H9 (cell line): ENCODE data around the gene METTL26. TPM values are rescaled to one million over a fixed set of nuclear protein-coding genes. Genes with fewer than 3 reads are reported as not detected.

ENCODE experiments used
- DNase-seq: peaks from one replicate; pipeline ENCODE4 v3.0.0-alpha.2; 2017
- H2AFZ ChIP-seq: one replicate; pipeline ENCODE4 v1.6.1; 2013; ENCODE audit warnings: mild to moderate bottlenecking, low read length, control low read depth, moderate library complexity
- H2AK5ac ChIP-seq: 2 replicates; pipeline ENCODE4 v1.6.1; 2013; ENCODE audit warnings: low read length, control low read depth, mixed read lengths; ENCODE audit not compliant: insufficient read length
- H2BK120ac ChIP-seq: one replicate; pipeline ENCODE4 v1.6.1; 2013; ENCODE audit warnings: low read depth, mild to moderate bottlenecking, low read length, control low read depth, inconsistent platforms; ENCODE audit not compliant: poor library complexity, severe bottlenecking
- H2BK12ac ChIP-seq: 2 replicates; pipeline ENCODE4 v1.6.1; 2013; ENCODE audit warnings: low read length, control low read depth, mixed read lengths, low read depth; ENCODE audit not compliant: insufficient read length
- H2BK15ac ChIP-seq: 2 replicates; pipeline ENCODE4 v1.6.1; 2013; ENCODE audit warnings: low read depth, low read length, control low read depth
- H2BK20ac ChIP-seq: one replicate; pipeline ENCODE4 v1.6.1; 2013; ENCODE audit warnings: low read depth, mild to moderate bottlenecking, low read length, control low read depth, inconsistent platforms; ENCODE audit not compliant: poor library complexity, severe bottlenecking
- H2BK5ac ChIP-seq: 2 replicates; pipeline ENCODE4 v1.6.1; 2013; ENCODE audit warnings: low read length, control low read depth, mixed read lengths; ENCODE audit not compliant: insufficient read length
- H3K14ac ChIP-seq: 2 replicates; pipeline ENCODE4 v1.6.1; 2013; ENCODE audit warnings: low read length, control low read depth; ENCODE audit not compliant: insufficient read depth
- H3K18ac ChIP-seq: 2 replicates; pipeline ENCODE4 v1.6.1; 2013; ENCODE audit warnings: low read depth, mild to moderate bottlenecking, mixed read lengths, low read length, control low read depth; ENCODE audit not compliant: insufficient read length
- H3K23ac ChIP-seq: 2 replicates; pipeline ENCODE4 v1.6.1; 2013; ENCODE audit warnings: low read length, control low read depth, mixed read lengths, low read depth; ENCODE audit not compliant: insufficient read length
- H3K23me2 ChIP-seq: 2 replicates; pipeline ENCODE4 v1.6.1; 2013; ENCODE audit warnings: low read depth, mild to moderate bottlenecking, mixed read lengths, low read length, control low read depth; ENCODE audit not compliant: insufficient read length, poor library complexity, severe bottlenecking
- H3K27ac ChIP-seq: 2 replicates; pipeline ENCODE4 v1.5.1; 2013; ENCODE audit warnings: low read length, control low read depth, mixed read lengths, low read depth; ENCODE audit not compliant: insufficient read length
- H3K27me3 ChIP-seq: 2 replicates; pipeline ENCODE4 v1.6.1; 2013; ENCODE audit warnings: low read length, control low read depth, inconsistent platforms; ENCODE audit not compliant: insufficient read depth
- H3K4ac ChIP-seq: 2 replicates; pipeline ENCODE4 v1.6.1; 2013; ENCODE audit warnings: low read depth, mild to moderate bottlenecking, control low read depth, inconsistent platforms, low read length, moderate library complexity
- H3K4me1 ChIP-seq: 2 replicates; pipeline ENCODE4 v1.6.1; 2013; ENCODE audit warnings: low read length, control low read depth, inconsistent platforms; ENCODE audit not compliant: insufficient read depth
- H3K4me2 ChIP-seq: 2 replicates; pipeline ENCODE4 v1.6.1; 2013; ENCODE audit warnings: low read length, control low read depth, mixed read lengths; ENCODE audit not compliant: insufficient read length, insufficient read depth
- H3K56ac ChIP-seq: 2 replicates; pipeline ENCODE4 v1.6.1; 2013; ENCODE audit warnings: low read depth, mild to moderate bottlenecking, mixed read lengths, low read length, control low read depth; ENCODE audit not compliant: insufficient read length
- H3K79me1 ChIP-seq: 2 replicates; pipeline ENCODE4 v1.6.1; 2013; ENCODE audit warnings: low read depth, mild to moderate bottlenecking, moderate library complexity, low read length, control low read depth, inconsistent platforms; ENCODE audit not compliant: insufficient read depth, poor library complexity, severe bottlenecking
- H3K79me2 ChIP-seq: 2 replicates; pipeline ENCODE4 v1.6.1; 2013; ENCODE audit warnings: low read length, control low read depth, inconsistent platforms; ENCODE audit not compliant: insufficient read depth
- H3K9ac ChIP-seq: 2 replicates; pipeline ENCODE4 v1.6.1; 2013; ENCODE audit warnings: low read length, control low read depth, mixed read lengths; ENCODE audit not compliant: insufficient read length; ENCODE audit errors: extremely low read depth
- H3K9me3 ChIP-seq: one replicate; pipeline ENCODE4 v1.6.1; 2013; ENCODE audit warnings: low read depth, low read length, inconsistent platforms; ENCODE audit not compliant: control insufficient read depth
- H3T11ph ChIP-seq: one replicate; pipeline ENCODE4 v1.6.1; 2013; ENCODE audit warnings: mild to moderate bottlenecking, low read length, control low read depth, inconsistent platforms
- H4K20me1 ChIP-seq: one replicate; pipeline ENCODE4 v1.6.1; 2013; ENCODE audit not compliant: control insufficient read depth, insufficient read length, insufficient read depth
- H4K5ac ChIP-seq: 2 replicates; pipeline ENCODE4 v1.6.1; 2013; ENCODE audit warnings: low read depth, mild to moderate bottlenecking, mixed read lengths, low read length, control low read depth; ENCODE audit not compliant: insufficient read length
- H4K8ac ChIP-seq: replicated peaks from 2 replicates; pipeline ENCODE4 v1.6.1; 2013; ENCODE audit warnings: low read length, control low read depth, mixed read lengths, low read depth; ENCODE audit not compliant: insufficient read length
- H4K91ac ChIP-seq: 2 replicates; pipeline ENCODE4 v1.6.1; 2013; ENCODE audit warnings: low read depth, mild to moderate bottlenecking, moderate library complexity, mixed read lengths, low read length, control low read depth; ENCODE audit not compliant: insufficient read length
- H3K27ac Mint-ChIP-seq, 3 experiments: 2 replicates in 2 of 3; 3 replicates in 1 of 3; pipeline ENCODE4 v1.8.0; 2020 to 2021; ENCODE audit warnings: mixed read lengths in 3 of 3, mild to moderate bottlenecking in 1 of 3, moderate library complexity in 1 of 3
- H3K27me3 Mint-ChIP-seq: 2 replicates; pipeline ENCODE4 v1.8.0; 2021; ENCODE audit warnings: low read depth, mild to moderate bottlenecking, moderate library complexity, mixed read lengths
- H3K36me3 Mint-ChIP-seq, 3 experiments: 2 replicates in 2 of 3; 3 replicates in 1 of 3; pipeline ENCODE4 v1.8.0; 2020 to 2021; ENCODE audit warnings: low read depth in 3 of 3, mixed read lengths in 3 of 3; ENCODE audit not compliant: insufficient read depth in 1 of 3
- H3K4me1 Mint-ChIP-seq, 2 experiments: 2 replicates each; pipeline ENCODE4 v1.8.0; 2020; ENCODE audit warnings: mixed read lengths in 2 of 2
- H3K4me3 Mint-ChIP-seq, 2 experiments: 2 replicates in 1 of 2; 3 replicates in 1 of 2; pipeline ENCODE4 v1.8.0; 2020 to 2021; ENCODE audit warnings: mild to moderate bottlenecking in 2 of 2, mixed read lengths in 2 of 2, moderate library complexity in 1 of 2
- H3K9me3 Mint-ChIP-seq, 2 experiments: 2 replicates in 1 of 2; 3 replicates in 1 of 2; pipeline ENCODE4 v1.8.0; 2020; ENCODE audit warnings: mild to moderate bottlenecking in 2 of 2, mixed read lengths in 2 of 2, moderate library complexity in 1 of 2
- WGBS: extraction: QIAGEN DNeasy Blood & Tissue Kit; methylation state at CpG from one replicate; pipeline ENCODE4 v1.1.7; 2013; ENCODE audit warnings: missing lambda C conversion rate, low lambda C conversion rate, mixed read lengths; ENCODE audit not compliant: insufficient read length; ENCODE audit errors: extremely low coverage; 5-methylcytosine and 5-hydroxymethylcytosine counted together
- total RNA-seq: library from RNA; stranded (reverse); gene quantifications from 2 replicates; pipeline ENCODE4 v1.2.1, GENCODE V29; 2021
- TF ChIP-seq, protein P1 (sequence below): fragments of 200-600 bp; sonication (generic); conservative IDR thresholded peaks from 3 replicates; pipeline ENCODE4 v1.8.0; 2021; ENCODE audit warnings: antibody characterized with exemption, mild to moderate bottlenecking

Gene METTL26
- total RNA-seq, 1 experiment from 2014 or later, result 108 TPM

DNA sequence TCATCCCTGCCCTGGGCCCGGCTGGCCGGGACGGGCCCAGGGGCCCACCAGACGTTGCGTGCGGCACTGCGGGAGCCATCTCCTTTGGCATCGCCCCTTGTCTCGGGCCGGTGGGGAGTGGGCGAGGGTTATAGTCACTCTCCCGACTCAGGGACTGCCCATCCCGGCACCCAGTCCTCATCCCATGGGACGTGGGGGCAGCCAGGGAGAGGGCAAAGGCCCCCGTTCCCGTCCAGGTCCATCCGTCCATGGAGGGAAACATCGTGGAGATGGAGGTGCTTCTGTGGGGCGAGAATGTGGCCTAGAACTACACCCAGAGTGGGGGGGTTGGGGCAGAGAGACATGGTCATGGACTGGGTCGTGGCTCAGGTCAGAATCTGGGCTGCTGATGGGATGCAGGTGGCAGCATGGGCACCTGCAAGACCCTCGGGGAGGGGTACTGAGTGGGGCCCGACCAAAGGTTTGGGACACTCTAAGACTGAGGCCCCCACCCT lies 10.6 kb upstream of the METTL26 start:
- Mint-ChIP-seq H3K36me3 (peaks cover 2 to 15% (median 4%) of the 10 kb centered on the region in 3 experiments; a peak in 4 of 7 replicates), H3K27ac (no peak overlapping the region; a peak in 1 of 7 replicates), H3K4me1 (peaks cover 2 to 15% of the 10 kb centered on the region in 2 experiments), H3K27me3 (no peaks in the 10 kb centered on the region; the same call in 1 of the 2 replicates), H3K4me3 (peak overlapping the region in 1 of 2 experiments; percentile 29; a peak in 1 of 5 replicates), H3K9me3 (no peaks in the 10 kb centered on the region)
- Histone ChIP-seq H3T11ph (no peak overlapping the region), H3K9ac (no peak overlapping the region), H3K18ac (no peak overlapping the region), H4K8ac (no peak overlapping the region), H2BK5ac (no peak overlapping the region), H3K4me2 (no peak overlapping the region), H2BK12ac (no peak overlapping the region), H2BK15ac (no peak overlapping the region), H3K23me2 (peaks cover 14% of the 10 kb centered on the region), H4K5ac (no peak overlapping the region), H2BK20ac (no peak overlapping the region), H3K27ac (no peak overlapping the region), H3K9me3 (no peaks in the 10 kb centered on the region), H3K14ac (no peak overlapping the region), H3K27me3 (no peaks in the 10 kb centered on the region), H2AFZ (no peak overlapping the region), H3K23ac (no peak overlapping the region), H3K79me2 (no peaks in the 10 kb centered on the region), H2AK5ac (no peak overlapping the region), H4K91ac (no peak overlapping the region), H2BK120ac (no peak overlapping the region), H3K56ac (no peak overlapping the region), H4K20me1 (no peaks in the 10 kb centered on the region), H3K79me1 (no peaks in the 10 kb centered on the region), H3K4ac (no peak overlapping the region), H3K4me1 (no peaks in the 10 kb centered on the region; the same call in 1 of the 2 replicates)
- DNase-seq, result no peak
- TF ChIP-seq, protein P1, sequence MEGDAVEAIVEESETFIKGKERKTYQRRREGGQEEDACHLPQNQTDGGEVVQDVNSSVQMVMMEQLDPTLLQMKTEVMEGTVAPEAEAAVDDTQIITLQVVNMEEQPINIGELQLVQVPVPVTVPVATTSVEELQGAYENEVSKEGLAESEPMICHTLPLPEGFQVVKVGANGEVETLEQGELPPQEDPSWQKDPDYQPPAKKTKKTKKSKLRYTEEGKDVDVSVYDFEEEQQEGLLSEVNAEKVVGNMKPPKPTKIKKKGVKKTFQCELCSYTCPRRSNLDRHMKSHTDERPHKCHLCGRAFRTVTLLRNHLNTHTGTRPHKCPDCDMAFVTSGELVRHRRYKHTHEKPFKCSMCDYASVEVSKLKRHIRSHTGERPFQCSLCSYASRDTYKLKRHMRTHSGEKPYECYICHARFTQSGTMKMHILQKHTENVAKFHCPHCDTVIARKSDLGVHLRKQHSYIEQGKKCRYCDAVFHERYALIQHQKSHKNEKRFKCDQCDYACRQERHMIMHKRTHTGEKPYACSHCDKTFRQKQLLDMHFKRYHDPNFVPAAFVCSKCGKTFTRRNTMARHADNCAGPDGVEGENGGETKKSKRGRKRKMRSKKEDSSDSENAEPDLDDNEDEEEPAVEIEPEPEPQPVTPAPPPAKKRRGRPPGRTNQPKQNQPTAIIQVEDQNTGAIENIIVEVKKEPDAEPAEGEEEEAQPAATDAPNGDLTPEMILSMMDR, result no peak
- WGBS, result no CpG with 5 or more reads among the region's 22 CpGs
